Measurements from ENCODE around the gene LRRC27. TPM values are rescaled to one million over a fixed set of nuclear protein-coding genes. Genes with fewer than 3 reads are reported as not detected.

LRRC27 gene
- polyA plus RNA-seq, 3 donors = 3.6 to 12.8 (median 3.6) TPM

DNA sequence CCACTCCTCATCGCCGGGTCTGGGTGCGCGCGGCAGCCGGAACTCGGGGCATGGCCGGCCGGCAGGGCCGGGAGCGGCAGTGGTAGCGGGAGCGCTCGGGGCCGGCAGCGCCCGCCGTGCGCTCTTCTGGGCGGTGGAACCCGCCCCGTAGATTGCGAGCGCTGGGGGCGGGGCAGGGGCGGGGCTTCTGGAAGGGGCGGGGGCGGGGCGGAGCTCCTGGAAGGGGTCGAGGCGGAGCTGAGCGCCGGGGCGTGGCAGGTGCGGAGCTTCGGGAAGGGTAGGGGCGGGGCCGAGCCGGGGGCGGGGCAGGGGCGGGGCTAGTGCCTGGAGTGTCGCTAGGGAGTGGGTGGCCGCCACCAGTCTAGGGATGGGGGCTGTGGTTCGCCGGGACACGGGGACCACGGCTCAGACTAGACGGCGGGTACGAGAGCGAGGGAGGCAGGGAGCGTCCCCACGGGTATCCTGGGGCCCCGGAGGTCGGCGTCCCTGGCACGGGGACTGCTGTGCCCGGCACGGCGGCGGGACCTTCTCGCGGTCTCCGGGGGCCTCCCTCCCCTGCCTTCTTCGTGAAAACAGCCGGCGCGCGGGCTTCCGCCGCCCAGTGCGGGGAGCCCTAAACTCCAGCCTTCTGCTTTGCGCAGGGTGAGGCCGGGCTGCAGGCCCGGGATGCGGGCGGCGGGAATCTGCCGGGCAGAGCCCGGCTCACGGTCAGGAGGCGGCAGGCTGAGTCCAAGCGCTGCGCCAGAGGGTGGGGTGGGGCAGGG, 24.0 kb upstream of the LRRC27 start, which contains the start of gene STK32C:
Gene STK32C, minus strand, starts transcription at position 128 of the 764 bp plus-strand sequence. Its CDS starts 117 bp downstream, at position 11.
- peak within 1 kb of the TSS in 2 of 7 donors; percentile 26 to 76 for H3K27ac Mint-ChIP-seq
- H3K27me3 ChIP-seq (ENCODE audit: control insufficient read depth in 2 of 2, insufficient read depth in 2 of 2, low read length in 2 of 2) = peaks cover 4 to 33% of the 10 kb centered on the region in 2 donors
- H3K4me3 ChIP-seq (replicated peaks in 1 of 3; ENCODE audit: low read depth in 2 of 3, low read length in 3 of 3) = peak within 1 kb of the TSS; percentile 69 to 87 (median 82)
- TF ChIP-seq, protein P1, sequence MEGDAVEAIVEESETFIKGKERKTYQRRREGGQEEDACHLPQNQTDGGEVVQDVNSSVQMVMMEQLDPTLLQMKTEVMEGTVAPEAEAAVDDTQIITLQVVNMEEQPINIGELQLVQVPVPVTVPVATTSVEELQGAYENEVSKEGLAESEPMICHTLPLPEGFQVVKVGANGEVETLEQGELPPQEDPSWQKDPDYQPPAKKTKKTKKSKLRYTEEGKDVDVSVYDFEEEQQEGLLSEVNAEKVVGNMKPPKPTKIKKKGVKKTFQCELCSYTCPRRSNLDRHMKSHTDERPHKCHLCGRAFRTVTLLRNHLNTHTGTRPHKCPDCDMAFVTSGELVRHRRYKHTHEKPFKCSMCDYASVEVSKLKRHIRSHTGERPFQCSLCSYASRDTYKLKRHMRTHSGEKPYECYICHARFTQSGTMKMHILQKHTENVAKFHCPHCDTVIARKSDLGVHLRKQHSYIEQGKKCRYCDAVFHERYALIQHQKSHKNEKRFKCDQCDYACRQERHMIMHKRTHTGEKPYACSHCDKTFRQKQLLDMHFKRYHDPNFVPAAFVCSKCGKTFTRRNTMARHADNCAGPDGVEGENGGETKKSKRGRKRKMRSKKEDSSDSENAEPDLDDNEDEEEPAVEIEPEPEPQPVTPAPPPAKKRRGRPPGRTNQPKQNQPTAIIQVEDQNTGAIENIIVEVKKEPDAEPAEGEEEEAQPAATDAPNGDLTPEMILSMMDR (IDR thresholded peaks at IDR 0.05) = no peak
- peak; percentile 84 to 89 (median 86) for DNase-seq
- WGBS (ENCODE audit: insufficient coverage) = under 1% methylated on average over 65 of the region's 84 CpGs
- peak within 1 kb of the TSS in 1 of 2 donors; percentile 56 for H3K27ac ChIP-seq (ENCODE audit: low read depth in 1 of 2, low read length in 2 of 2)
- H3K27me3 Mint-ChIP-seq (ENCODE audit: low read depth in 3 of 3) = peaks cover 24 to 41% (median 25%) of the 10 kb centered on the region in 3 donors
- peak within 1 kb of the TSS; percentile 57 for H3K9ac ChIP-seq (ENCODE audit: insufficient read depth, low read length, poor library complexity, severe bottlenecking)
- peaks cover 41% of the 10 kb centered on the region for H4K20me1 ChIP-seq (ENCODE audit: insufficient read depth, low read length)
- H3K79me2 ChIP-seq (ENCODE audit: insufficient read depth, low read length) = peaks cover 15% of the 10 kb centered on the region
- peak within 1 kb of the TSS; percentile 88 for H3K4me2 ChIP-seq (replicated peaks; ENCODE audit: extremely low read depth, low read length, poor library complexity, severe bottlenecking)
- intact Hi-C loops (cut with micrococcal nuclease) = loop anchor here (2.0 to 10.0 kb wide), 8 partner anchors 23 to 1067 kb away; partner anchors contain the start of genes ECHS1 (in 1 of the 2), INPP5A (in 1 of the 2) and PAOX (in 1 of the 2)
- no peaks in the 10 kb centered on the region for H3K9me3 ChIP-seq (replicated peaks in 1 of 2; ENCODE audit: control insufficient read depth in 1 of 2, insufficient read depth in 1 of 2, low read length in 2 of 2)
- H3K4me1 ChIP-seq (ENCODE audit: control insufficient read depth in 1 of 2, insufficient read depth in 2 of 2, low read length in 2 of 2) = peaks cover 16 to 24% of the 10 kb centered on the region in 2 donors
- peaks cover 0 to 11% (median 5%) of the 10 kb centered on the region in 7 donors for H3K9me3 Mint-ChIP-seq
- H3K4me3 Mint-ChIP-seq = peak within 1 kb of the TSS; percentile 96 to 97
- peak within 1 kb of the TSS; percentile 90 for H2AFZ ChIP-seq (ENCODE audit: insufficient read depth, low read depth, low read length, poor library complexity, severe bottlenecking)
- no peaks in the 10 kb centered on the region for H3K36me3 ChIP-seq (replicated peaks in 1 of 2; ENCODE audit: control insufficient read depth in 1 of 2, insufficient read depth in 2 of 2, low read length in 2 of 2)
- H3K4me1 Mint-ChIP-seq = peaks cover 24% of the 10 kb centered on the region
- peaks cover 12% of the 10 kb centered on the region in 2 donors for H3K36me3 Mint-ChIP-seq
